ENCODE measurements around the gene TRMO. TPM values are rescaled to one million over a fixed set of nuclear protein-coding genes. Genes with fewer than 3 reads are reported as not detected.
"Not testable (repeated sequence)": the region's sequence is repeated elsewhere in the genome, so short reads cannot be mapped to it uniquely, and the experiment has no call there.

TRMO gene
- total RNA-seq, 1 experiment from 2014 or later = 8.6 TPM

DNA sequence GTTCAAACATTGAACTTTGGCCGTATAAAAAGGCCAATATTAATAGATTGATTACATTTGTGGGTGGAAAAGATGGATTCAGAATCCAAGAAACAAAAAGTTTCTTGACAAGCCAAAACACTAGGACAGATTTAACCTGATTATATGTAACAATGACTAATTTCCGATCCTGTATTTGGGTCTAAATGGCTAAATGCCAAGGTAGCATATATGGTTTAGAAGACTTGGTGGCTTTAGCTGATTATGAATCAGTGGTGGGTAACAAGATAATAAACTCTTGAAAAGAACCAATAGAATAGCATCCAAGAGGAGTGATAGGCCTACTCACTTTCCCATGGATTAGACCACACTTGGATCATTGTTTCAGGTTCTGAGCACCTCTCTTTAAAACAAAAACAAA is 39.1 kb upstream of the TRMO start:
- Histone ChIP-seq H3K27me3 (ENCODE audit: insufficient read depth, low read length) (peaks cover 2% of the 10 kb centered on the region; the same call in 1 of the 2 replicates), H4K20me1 (ENCODE audit: control insufficient read depth, insufficient read depth, insufficient read length) (no peaks in the 10 kb centered on the region), H3K4me2 (ENCODE audit: insufficient read depth, insufficient read length, low read length) (no peak overlapping the region), H3K79me1 (ENCODE audit: insufficient read depth, low read depth, low read length, poor library complexity, severe bottlenecking) (no peaks in the 10 kb centered on the region), H3K4me1 (ENCODE audit: insufficient read depth, low read length) (no peaks in the 10 kb centered on the region), H3K79me2 (ENCODE audit: insufficient read depth, low read length) (no peaks in the 10 kb centered on the region), H3K14ac (ENCODE audit: insufficient read depth, low read length) (no peak overlapping the region), H4K5ac (ENCODE audit: insufficient read length, low read depth, low read length) (no peak overlapping the region), H3K27ac (ENCODE audit: insufficient read length, low read depth, low read length) (no peak overlapping the region), H3K56ac (ENCODE audit: insufficient read length, low read depth, low read length) (no peak overlapping the region), H2AFZ (ENCODE audit: low read length) (no peak overlapping the region), H2AK5ac (ENCODE audit: insufficient read length, low read length) (no peak overlapping the region), H3K23me2 (ENCODE audit: insufficient read length, low read depth, low read length, poor library complexity, severe bottlenecking) (no peaks in the 10 kb centered on the region), H3K18ac (ENCODE audit: insufficient read length, low read depth, low read length) (no peak overlapping the region), H3K9ac (ENCODE audit: extremely low read depth, insufficient read length, low read length) (no peak overlapping the region), H4K91ac (ENCODE audit: insufficient read length, low read depth, low read length) (no peak overlapping the region), H3K9me3 (ENCODE audit: control insufficient read depth, low read depth, low read length) (no peaks in the 10 kb centered on the region), H3K23ac (ENCODE audit: insufficient read length, low read depth, low read length) (no peak overlapping the region), H2BK5ac (ENCODE audit: insufficient read length, low read length) (no peak overlapping the region), H3T11ph (ENCODE audit: low read length) (no peak overlapping the region), H2BK20ac (ENCODE audit: low read depth, low read length, poor library complexity, severe bottlenecking) (no peak overlapping the region), H4K8ac (replicated peaks; ENCODE audit: insufficient read length, low read depth, low read length) (no peak overlapping the region), H2BK15ac (ENCODE audit: low read depth, low read length) (no peak overlapping the region), H2BK120ac (ENCODE audit: low read depth, low read length, poor library complexity, severe bottlenecking) (no peak overlapping the region), H2BK12ac (ENCODE audit: insufficient read length, low read depth, low read length) (no peak overlapping the region), H3K4ac (ENCODE audit: low read depth, low read length) (no peak overlapping the region)
- peaks cover 67% of the 10 kb centered on the region for H3K27me3 Mint-ChIP-seq (ENCODE audit: low read depth)
- no peak overlapping the region for H3K27ac Mint-ChIP-seq
- WGBS (ENCODE audit: extremely low coverage, insufficient read length, low lambda C conversion rate) = no CpG with 5 or more reads among the region's 2 CpGs
- H3K4me3 Mint-ChIP-seq = no peak overlapping the region
- no peaks in the 10 kb centered on the region for H3K9me3 Mint-ChIP-seq
- TF ChIP-seq, protein P1, sequence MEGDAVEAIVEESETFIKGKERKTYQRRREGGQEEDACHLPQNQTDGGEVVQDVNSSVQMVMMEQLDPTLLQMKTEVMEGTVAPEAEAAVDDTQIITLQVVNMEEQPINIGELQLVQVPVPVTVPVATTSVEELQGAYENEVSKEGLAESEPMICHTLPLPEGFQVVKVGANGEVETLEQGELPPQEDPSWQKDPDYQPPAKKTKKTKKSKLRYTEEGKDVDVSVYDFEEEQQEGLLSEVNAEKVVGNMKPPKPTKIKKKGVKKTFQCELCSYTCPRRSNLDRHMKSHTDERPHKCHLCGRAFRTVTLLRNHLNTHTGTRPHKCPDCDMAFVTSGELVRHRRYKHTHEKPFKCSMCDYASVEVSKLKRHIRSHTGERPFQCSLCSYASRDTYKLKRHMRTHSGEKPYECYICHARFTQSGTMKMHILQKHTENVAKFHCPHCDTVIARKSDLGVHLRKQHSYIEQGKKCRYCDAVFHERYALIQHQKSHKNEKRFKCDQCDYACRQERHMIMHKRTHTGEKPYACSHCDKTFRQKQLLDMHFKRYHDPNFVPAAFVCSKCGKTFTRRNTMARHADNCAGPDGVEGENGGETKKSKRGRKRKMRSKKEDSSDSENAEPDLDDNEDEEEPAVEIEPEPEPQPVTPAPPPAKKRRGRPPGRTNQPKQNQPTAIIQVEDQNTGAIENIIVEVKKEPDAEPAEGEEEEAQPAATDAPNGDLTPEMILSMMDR (conservative IDR thresholded peaks at IDR 0.05) = no peak
- DNase-seq = no peak
- no peaks in the 10 kb centered on the region for H3K36me3 Mint-ChIP-seq (ENCODE audit: insufficient read depth in 1 of 3, low read depth in 3 of 3)
- H3K4me1 Mint-ChIP-seq = peaks cover 0 to 1% of the 10 kb centered on the region in 2 experiments; a peak in 2 of 4 replicates

DNA sequence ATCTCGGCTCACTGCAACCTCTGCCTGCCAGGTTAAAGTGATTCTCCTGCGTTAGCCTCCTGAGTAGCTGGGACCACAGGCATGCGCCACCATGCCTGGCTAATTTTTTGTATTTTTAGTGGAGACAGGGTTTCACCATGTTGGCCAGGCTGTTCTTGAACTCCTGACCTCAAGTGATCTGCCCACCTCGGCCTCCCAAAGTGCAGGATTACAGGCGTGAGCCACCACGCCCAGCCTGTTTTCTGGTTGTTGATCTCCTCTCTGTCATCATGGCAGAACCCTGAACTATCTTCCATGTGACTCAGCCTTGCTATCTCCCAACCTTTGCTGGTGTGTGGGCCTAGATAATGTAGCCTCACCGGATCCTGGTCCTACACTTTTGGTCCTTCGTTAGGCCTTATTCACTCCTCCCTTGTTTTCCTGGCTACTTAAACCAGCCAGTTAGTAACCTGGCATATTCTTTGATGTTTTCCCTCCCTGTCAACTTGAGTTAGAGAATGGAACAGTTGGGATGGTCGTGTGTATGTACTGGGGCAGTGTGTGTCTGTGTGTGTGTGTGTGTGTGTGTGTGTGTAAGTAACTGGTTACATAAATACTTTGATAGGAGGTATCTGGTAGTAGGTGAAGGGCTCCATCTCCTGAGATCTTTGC is 38.5 kb upstream of the TRMO start:
- H3K27me3 Mint-ChIP-seq (ENCODE audit: low read depth) = peaks cover 63% of the 10 kb centered on the region
- not testable (repeated sequence) for H4K91ac ChIP-seq (ENCODE audit: insufficient read length, low read depth, low read length); H2BK12ac ChIP-seq (ENCODE audit: insufficient read length, low read depth, low read length); H3K56ac ChIP-seq (ENCODE audit: insufficient read length, low read depth, low read length); H3K36me3 Mint-ChIP-seq (ENCODE audit: insufficient read depth in 1 of 3, low read depth in 3 of 3); H3K4me1 Mint-ChIP-seq; H2BK20ac ChIP-seq (ENCODE audit: low read depth, low read length, poor library complexity, severe bottlenecking); H4K20me1 ChIP-seq (ENCODE audit: control insufficient read depth, insufficient read depth, insufficient read length); H3K9me3 Mint-ChIP-seq; H3K79me2 ChIP-seq (ENCODE audit: insufficient read depth, low read length); H3K14ac ChIP-seq (ENCODE audit: insufficient read depth, low read length); H3K23ac ChIP-seq (ENCODE audit: insufficient read length, low read depth, low read length); H3K79me1 ChIP-seq (ENCODE audit: insufficient read depth, low read depth, low read length, poor library complexity, severe bottlenecking); H3K18ac ChIP-seq (ENCODE audit: insufficient read length, low read depth, low read length); H3K9me3 ChIP-seq (ENCODE audit: control insufficient read depth, low read depth, low read length); H2BK120ac ChIP-seq (ENCODE audit: low read depth, low read length, poor library complexity, severe bottlenecking); H3T11ph ChIP-seq (ENCODE audit: low read length); H2BK15ac ChIP-seq (ENCODE audit: low read depth, low read length); H4K5ac ChIP-seq (ENCODE audit: insufficient read length, low read depth, low read length); H3K27ac Mint-ChIP-seq; H3K27ac ChIP-seq (ENCODE audit: insufficient read length, low read depth, low read length); H3K27me3 ChIP-seq (ENCODE audit: insufficient read depth, low read length); H3K4me2 ChIP-seq (ENCODE audit: insufficient read depth, insufficient read length, low read length); H2BK5ac ChIP-seq (ENCODE audit: insufficient read length, low read length); H4K8ac ChIP-seq (replicated peaks; ENCODE audit: insufficient read length, low read depth, low read length); H3K23me2 ChIP-seq (ENCODE audit: insufficient read length, low read depth, low read length, poor library complexity, severe bottlenecking); H3K9ac ChIP-seq (ENCODE audit: extremely low read depth, insufficient read length, low read length); H2AFZ ChIP-seq (ENCODE audit: low read length); H3K4me3 Mint-ChIP-seq; DNase-seq; H3K4me1 ChIP-seq (ENCODE audit: insufficient read depth, low read length); H3K4ac ChIP-seq (ENCODE audit: low read depth, low read length); H2AK5ac ChIP-seq (ENCODE audit: insufficient read length, low read length)
- no CpG with 5 or more reads among the region's 9 CpGs for WGBS (ENCODE audit: extremely low coverage, insufficient read length, low lambda C conversion rate)

All from H9 (cell line).